Measurements from ENCODE around the gene TUT1.

DNA sequence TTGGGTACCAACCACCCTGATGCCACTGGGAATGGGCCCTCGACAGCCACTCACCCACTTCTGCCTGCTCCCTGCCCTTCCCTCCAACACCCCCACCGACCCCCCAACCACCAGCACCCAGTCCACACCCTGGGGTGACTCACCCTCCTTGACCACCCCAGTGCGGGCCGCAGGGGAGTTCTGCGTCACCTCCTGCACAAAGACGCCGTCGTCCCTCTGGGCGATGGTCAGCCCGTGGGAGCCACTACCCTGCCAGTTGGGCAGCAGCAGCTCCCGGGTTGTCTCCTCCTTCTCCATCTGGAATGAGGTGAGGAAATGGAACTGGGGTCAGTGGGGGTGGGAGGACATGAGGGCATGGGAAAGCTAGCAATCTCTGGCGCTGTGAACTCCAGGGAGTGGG is 55.5 kb downstream of the TUT1 start:
- TF ChIP-seq CTCF (IDR thresholded peaks at IDR 0.05; ENCODE audit: insufficient read depth, low read length, poor library complexity, severe bottlenecking) (no peak), EZH2phosphoT487 (conservative IDR thresholded peaks at IDR 0.05; ENCODE audit: low read length) (no peak)
